ENCODE results near the gene IFT20.

The IFT20 gene

GRCh38 chr17:28320215-28321061 is 14.8 kb downstream of the IFT20 start:
- no peak for TF ChIP-seq EP300 (IDR thresholded peaks at IDR 0.05; ENCODE audit: borderline replicate concordance)
- no peak for TF ChIP-seq MAX (IDR thresholded peaks at IDR 0.05)
- TF ChIP-seq FOXM1 (IDR thresholded peaks at IDR 0.05; ENCODE audit: borderline replicate concordance, low read depth), result no peak
- no peak for TF ChIP-seq RAD21 (IDR thresholded peaks at IDR 0.05; ENCODE audit: low read depth)
- no peak for TF ChIP-seq TEAD4 (IDR thresholded peaks at IDR 0.05)
- no peak for TF ChIP-seq YY1 (IDR thresholded peaks at IDR 0.05; ENCODE audit: low read depth)
- no peak for TF ChIP-seq ZBTB7A (IDR thresholded peaks at IDR 0.05; ENCODE audit: low read depth)
- no peak for TF ChIP-seq REST (IDR thresholded peaks at IDR 0.05; ENCODE audit: low read depth)
- TF ChIP-seq NFIC (IDR thresholded peaks at IDR 0.05), result no peak
- TF ChIP-seq CEBPB (IDR thresholded peaks at IDR 0.05), result no peak
- no peak for TF ChIP-seq CREB1 (IDR thresholded peaks at IDR 0.05; ENCODE audit: low read depth)

- no peak for TF ChIP-seq USF1 (IDR thresholded peaks at IDR 0.05)
- no peak for TF ChIP-seq EGR1 (IDR thresholded peaks at IDR 0.05)
- no peak for TF ChIP-seq TEAD4 (IDR thresholded peaks at IDR 0.05)
- no peak for TF ChIP-seq TCF12 (IDR thresholded peaks at IDR 0.05; ENCODE audit: low read depth)
- no peak for TF ChIP-seq MAX (IDR thresholded peaks at IDR 0.05)
- no peak for TF ChIP-seq REST (IDR thresholded peaks at IDR 0.05; ENCODE audit: low read depth)
- TF ChIP-seq ZBTB7A (IDR thresholded peaks at IDR 0.05; ENCODE audit: low read depth), result no peak
- TF ChIP-seq CREB1 (IDR thresholded peaks at IDR 0.05; ENCODE audit: low read depth), result no peak
- TF ChIP-seq RAD21 (IDR thresholded peaks at IDR 0.05; ENCODE audit: low read depth), result no peak
Measured at GRCh38 chr17:28319598-28319935, 15.7 kb downstream of the IFT20 start.

- peak; percentile 31 for TF ChIP-seq TEAD4 (IDR thresholded peaks at IDR 0.05)
- peak; percentile 97 for TF ChIP-seq MAX (IDR thresholded peaks at IDR 0.05)
- no peak for TF ChIP-seq RAD21 (IDR thresholded peaks at IDR 0.05; ENCODE audit: low read depth)
- TF ChIP-seq TCF12 (IDR thresholded peaks at IDR 0.05; ENCODE audit: low read depth), result 0 out of 2 replicates have a peak, but pooled peaks have one; percentile 13
- no peak for TF ChIP-seq FOXM1 (IDR thresholded peaks at IDR 0.05; ENCODE audit: borderline replicate concordance, low read depth)
- TF ChIP-seq TAF1 (IDR thresholded peaks at IDR 0.05; ENCODE audit: low read depth), result peak; percentile 78
- TF ChIP-seq EP300 (IDR thresholded peaks at IDR 0.05; ENCODE audit: borderline replicate concordance), result no peak; the same call in 1 of the 2 replicates
- peak; percentile 86 for TF ChIP-seq ZBTB7A (IDR thresholded peaks at IDR 0.05; ENCODE audit: low read depth)
- TF ChIP-seq USF1 (IDR thresholded peaks at IDR 0.05), result no peak
- no peak for TF ChIP-seq NFIC (IDR thresholded peaks at IDR 0.05)
- no peak for TF ChIP-seq REST (IDR thresholded peaks at IDR 0.05; ENCODE audit: low read depth)
- no peak; the same call in 1 of the 2 replicates for TF ChIP-seq YY1 (IDR thresholded peaks at IDR 0.05; ENCODE audit: low read depth)
- TF ChIP-seq CEBPB (IDR thresholded peaks at IDR 0.05), result no peak
- peak; percentile 71 for TF ChIP-seq CREB1 (IDR thresholded peaks at IDR 0.05; ENCODE audit: low read depth)
- TF ChIP-seq EGR1 (IDR thresholded peaks at IDR 0.05), result no peak
Measured at GRCh38 chr17:28318759-28319597, 16.3 kb downstream of the IFT20 start, which contains the start of gene TMEM97. TSS of gene TMEM97 (plus strand) at chr17:28319200. CDS start at chr17:28319240, 40 bp downstream.

Measured in Ishikawa (cell line).